Activated CD4-positive, alpha-beta T cell treated with anti-CD3 and anti-CD28 coated beads, Interleukin-2, Interleukin-6, amounts not matched to agents 100 ng/mL and 50 ng/mL, durations not matched to agents 16 hours and 8 hours (primary cell): Measurements from ENCODE around the gene AQP1.

Experiments used
- DNase-seq: peaks from one replicate; pipeline ENCODE4 v3.0.0-alpha.2; 2020

The AQP1 gene

DNA sequence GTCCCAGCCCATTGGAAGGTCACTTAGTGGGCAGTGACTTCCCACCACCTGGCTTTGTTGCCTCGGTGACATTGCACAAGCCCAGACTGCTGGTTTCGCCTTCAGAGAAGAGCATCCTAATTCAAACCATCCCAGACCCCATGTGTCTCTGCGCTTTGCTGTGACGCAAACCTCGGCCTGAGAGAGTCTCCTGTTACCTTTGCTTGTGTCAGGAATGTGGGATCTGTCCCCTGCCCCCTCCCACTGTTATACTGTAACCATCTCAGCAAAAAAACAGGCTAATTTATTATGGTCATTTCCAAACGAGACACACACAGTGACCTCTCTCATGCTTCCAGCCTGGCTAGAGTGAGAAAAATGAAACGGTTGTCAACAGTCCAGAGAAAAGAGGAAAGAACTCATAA lies 25.0 kb upstream of the AQP1 start:
- no peak for DNase-seq

DNA sequence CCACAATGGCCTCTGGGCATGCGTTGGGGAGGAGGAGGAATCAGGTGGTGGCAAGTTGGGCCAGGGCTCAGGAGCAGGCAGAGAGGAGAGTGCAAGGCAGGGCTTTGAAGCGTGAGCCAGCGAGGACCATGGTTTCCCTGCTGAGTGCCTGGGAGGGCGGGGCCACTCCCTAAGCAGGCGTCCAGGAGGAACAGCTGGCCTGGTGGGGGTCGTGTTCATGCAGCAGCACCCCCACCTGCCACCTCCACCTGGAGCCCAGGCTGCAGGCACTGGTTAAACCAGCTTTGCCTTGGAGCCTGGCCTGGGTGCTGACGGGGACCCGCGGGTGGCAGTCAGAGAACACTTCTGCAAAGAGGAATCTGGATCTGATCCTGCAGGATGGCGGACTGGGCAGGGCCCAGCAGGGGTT lies 24.2 kb upstream of the AQP1 start:
- no peak for DNase-seq

DNA sequence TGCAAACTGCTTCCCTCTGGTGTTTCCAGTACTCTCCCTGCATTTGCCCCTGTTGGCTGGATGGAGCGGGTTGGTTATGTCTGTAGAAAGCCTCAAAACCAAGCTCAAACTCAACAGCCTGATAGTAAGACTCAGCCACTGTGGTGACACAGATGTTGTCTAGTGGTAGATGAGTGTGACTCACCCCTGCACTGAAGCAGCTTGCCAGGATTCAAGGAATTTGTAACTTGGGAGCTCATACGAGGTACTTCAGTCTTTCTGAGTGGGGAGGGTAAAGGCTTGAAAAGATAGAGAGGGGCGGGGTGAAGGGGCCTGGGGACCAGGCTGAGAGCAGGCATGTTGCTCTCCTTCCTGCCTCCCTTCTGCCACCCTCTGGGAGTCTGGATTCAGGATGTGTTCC lies 22.9 kb upstream of the AQP1 start:
- DNase-seq, result no peak

DNA sequence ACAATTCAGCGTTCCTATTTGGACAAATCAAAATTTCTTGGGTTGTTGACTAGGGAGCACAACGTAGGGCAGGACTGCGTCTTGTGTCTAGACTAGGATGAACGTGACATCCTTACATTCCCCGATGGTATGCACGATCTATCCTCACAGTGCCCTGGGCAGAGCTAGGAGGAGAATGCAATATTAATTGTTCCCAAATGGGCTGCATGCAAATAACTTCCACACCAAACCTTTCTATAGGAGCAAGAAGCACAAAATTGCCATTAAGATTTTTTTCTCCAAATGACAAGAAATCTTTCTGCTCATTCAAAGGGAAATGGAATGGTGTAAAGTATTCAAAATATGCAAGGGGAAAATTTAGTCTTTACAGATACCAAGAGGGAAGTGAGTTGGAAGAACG lies 21.4 kb upstream of the AQP1 start:
- no peak for DNase-seq

DNA sequence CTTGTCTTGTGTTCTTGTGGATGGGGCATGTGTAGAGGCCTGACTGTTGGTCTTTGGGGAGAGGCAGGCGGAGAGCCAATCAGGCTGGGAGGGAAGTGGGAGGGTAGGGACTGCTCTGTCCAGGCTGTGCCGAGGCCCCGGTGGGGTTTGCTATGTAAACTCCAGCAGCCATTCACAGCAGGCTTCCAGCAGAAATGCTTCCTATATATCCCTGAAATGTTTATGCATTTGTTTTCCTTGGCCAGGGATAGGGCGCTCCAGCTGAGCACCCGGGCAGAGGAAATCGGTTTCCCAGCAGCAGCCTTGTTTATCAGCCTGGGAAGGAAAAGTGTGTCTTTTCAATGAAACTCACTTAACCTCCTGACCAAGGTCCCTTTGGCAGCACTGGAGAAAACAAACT lies 18.3 kb upstream of the AQP1 start:
- DNase-seq, result no peak

DNA sequence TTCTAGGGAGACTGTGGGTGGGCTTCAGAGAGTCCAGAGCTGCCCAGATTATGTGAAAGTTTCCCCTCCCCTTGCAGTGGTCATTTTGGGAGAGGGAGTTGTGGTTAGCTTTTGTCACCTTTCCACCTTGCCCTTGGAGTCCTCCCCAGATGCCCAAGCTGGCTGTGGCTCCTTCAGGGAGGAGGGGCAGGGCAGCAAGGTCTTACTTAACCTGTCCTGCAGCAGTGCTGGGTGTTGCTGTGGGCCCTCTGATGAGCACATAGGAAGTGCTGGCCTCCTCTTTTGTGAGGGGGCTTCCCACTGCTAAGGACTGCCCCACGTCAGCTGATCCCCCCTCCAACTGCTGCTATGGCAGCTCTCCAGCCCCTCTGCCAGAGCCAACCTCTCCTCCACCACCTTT lies 17.6 kb upstream of the AQP1 start:
- DNase-seq, result no peak

DNA sequence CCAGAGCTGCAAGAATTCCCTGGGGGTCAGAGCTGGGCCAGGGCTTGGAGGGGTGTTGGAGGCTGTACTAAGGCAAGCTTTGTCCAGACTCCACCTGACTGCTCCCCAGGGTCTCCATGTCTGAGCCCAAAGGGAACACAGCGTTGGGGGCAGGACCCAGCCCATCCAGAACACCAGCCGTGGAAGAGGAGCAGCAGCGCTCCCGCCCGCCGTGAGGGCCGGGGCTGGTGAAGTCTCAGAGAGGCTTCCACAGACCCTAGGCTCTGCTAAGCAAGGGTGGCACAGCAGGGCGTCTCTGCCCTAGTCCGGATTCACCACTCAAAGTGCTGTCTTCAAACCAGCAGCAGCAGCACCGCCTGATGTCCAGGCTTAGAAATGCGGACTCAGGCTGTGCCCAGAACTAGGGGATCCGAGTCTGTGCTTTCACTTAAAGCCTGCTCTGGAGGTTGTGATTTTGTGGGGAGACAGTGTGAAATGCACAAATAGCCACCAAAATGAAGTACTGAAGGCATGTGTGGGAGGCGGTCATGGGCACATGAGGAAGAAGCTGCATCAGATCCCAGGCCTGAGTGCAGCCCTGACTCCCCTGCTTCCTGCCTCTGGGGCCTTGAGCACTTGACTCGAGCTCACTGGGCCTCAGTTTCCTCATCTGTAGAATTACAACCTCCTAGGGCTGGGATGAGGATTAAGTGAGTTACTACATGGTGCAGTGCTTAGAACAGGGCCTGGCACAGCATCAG lies 16.6 kb upstream of the AQP1 start:
- no peak for DNase-seq

DNA sequence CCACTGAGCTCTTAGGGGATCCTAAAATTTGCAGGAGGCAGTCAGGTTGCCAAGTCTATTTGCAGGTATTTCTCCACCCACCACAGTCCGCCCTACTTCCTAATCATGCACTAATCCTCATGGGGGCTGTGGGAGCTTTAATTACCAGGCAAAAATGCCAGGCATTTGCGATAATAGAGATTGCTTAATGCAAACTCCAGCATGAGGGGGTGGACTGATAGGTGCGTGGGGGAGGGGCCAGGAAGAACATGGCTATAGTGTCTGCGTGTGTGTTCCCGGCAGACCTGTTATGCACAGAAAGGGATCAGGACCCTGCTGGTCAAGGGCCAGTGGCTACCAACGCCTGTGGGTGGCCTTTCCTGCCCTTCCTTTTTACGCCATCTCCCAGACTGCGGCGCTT lies 15.6 kb upstream of the AQP1 start:
- no peak for DNase-seq

DNA sequence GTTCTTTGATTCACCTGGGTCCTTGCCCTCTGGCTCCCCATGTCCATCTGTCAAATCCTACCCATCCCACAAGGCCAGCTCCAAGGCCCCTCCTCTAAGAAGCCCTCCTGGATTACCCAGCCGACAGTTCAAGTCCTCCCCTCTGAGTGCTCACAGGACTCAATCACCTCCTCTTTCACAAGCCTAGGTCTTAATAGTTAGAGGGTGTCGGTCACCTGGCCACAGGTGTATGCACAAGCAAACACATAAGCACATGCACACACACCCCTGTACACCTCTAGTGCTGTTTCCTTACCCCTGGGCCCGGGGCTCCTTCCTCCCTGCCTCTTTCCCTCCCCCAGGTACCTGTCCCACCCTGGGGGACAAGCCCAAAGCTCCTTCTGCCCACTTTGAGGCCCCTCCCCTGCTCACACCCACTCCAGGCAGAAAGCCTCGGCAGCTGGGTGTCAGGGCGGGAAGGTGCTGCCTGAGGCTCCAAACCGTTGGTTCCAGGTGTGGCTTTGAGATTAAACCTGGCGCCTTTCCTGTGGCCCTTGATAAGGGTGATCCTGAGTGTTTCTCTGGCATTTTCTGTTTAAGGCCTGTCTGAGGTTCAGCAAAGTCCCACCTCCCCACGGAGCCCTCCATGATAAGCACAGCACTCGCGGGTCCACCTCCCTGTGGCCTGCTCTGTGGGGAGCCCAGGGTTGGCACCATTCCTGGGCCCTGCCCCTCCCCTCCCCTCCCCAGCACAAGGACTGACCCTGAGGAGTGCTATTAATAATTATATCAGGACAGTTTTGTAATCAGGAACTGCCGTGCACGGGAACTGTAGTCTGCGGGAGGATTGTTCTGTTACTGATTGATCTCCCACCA lies 14.6 kb upstream of the AQP1 start:
- no peak for DNase-seq

DNA sequence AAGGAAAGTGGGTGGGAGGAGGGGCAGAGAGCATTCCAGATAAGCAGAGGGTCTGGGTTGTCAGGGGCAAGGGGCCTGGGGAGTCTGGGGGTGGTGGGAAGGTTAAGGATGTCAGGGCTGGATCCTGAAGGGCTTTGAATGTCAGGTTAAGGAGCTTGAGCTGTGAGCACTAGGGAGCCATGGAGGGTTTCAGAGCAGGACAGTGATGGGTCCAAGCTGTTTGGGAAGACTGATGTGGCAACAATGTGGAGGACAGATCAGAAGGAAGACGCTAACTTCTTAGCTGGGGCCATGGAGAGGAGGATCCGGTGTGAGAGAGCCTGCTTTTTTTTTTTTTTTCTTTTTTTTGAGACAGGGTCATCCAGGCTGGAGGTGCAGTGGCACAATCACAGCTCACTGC lies 13.9 kb upstream of the AQP1 start:
- no peak for DNase-seq

DNA sequence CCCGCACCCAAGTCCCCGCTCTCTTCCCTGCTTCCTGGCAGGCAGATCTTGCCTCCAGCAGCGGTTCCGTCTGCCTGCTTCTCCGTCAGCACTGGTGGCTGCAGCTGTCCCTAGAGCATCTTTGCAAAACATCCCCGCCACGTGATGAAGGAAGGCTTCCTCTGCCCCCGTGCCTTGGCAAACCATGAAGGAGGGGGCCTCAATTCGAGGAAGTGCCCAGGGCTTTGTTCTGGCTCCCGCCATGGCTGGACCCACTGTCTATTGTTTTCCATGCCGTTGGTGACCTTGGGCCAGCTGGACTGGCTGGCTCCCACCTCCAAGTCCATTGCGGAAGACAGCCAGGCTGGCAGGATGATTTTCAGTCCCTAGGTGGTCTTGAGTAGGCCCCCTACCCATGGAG lies 13.2 kb upstream of the AQP1 start:
- DNase-seq, result no peak

DNA sequence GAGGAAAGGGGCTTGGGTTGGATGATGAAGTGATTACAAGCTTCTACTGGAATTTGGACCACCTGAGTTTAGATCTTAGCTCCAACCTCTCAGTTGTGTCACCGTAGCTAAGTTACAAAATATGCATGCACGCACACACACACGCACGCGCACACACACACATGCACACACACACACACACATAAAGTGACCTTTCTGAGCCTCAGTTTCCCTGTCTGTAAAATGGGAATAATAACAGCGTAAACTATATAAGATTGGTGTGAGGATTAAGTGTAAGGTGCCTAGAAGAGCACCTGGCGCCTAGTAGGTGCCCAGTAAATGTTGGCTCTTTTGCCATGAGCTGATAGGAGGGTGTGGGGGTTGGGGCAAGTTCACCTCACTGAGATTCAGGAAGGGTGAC lies 12.6 kb upstream of the AQP1 start:
- DNase-seq, result no peak

DNA sequence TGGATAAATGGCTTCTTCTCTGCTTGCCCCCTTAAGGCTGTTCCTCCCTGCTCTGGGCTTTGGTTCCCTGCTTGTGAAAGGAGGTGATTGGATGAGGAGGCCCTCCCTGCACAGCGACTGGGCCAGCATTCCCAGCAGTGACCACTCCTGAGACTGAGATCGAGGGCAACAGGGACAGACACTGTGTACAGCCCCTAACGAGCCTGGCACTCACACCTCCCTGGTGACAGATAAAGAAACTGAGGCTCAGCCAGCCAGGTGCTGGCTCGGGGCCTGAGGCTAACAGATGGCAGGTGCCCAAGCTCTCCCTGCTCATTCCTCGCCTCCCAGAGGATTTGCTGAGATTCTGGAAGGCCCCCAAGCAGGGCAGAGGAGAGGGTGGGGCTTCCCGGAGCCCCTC lies 12.0 kb upstream of the AQP1 start:
- DNase-seq, result no peak

DNA sequence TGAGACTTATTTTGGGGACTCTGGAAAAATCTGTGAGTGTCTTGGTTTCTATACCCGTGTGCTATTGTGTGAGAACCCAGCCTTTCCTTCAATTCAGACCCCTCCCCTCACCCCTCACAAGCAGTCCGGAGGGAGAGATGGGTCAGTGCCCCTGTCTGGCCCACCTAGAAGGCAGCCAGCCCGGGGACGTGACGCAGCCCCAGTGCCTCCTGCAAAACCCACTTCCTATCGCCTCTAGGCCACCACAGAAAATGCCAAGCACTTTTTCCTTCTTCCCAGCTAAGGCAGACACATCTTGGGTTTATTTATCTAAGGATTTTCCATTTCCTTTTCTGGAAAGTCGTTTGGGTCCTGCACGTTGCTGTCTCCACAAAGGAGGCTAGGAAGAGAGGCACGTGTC lies 11.6 kb upstream of the AQP1 start:
- no peak for DNase-seq

DNA sequence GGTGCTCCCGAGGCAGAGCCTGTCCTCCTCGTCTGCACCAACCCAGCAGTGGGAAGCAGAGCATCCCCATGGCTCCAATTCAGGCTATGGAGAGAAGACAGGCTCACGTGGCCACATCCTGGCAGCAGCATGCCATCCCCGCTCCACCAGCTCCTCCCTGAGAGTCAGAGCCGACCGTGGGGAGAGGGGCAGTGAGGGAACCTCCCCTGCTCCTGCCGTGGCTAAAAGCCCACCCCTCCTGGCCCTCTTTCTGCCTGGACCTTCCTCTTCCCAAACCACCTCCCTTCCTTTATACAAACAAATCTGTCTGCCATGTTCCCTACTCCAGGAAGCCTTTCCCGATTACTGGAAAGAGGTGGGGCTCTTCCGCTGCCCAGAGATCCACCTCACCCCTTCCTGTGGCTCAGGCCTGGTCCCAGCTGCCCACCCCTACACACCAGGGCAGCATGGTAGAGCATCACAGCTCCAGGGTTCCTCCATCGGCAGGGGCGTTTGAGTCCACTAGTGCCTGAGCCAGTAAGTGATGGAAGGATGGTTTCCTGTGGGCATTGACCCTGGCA lies 10.8 kb upstream of the AQP1 start:
- DNase-seq, result no peak

DNA sequence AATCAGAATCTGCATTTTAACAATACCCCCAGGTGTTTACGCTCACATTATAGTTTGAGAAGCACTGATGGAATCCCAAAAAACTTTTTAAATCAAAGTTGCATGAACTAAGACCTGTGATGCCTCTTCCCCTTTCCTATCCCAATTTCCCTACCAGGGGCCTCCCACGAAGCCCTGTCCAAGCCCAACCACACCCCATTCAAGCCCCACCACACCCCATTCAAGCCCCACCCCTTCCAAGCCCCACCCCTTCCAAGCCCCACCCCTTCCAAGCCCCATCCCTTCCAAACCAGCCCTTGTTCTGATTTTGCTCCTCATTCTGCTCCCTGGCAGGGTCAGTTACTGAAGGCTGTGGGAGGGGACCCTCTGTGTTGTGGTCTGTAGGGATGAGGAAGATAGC lies 9.8 kb upstream of the AQP1 start:
- no peak for DNase-seq

DNA sequence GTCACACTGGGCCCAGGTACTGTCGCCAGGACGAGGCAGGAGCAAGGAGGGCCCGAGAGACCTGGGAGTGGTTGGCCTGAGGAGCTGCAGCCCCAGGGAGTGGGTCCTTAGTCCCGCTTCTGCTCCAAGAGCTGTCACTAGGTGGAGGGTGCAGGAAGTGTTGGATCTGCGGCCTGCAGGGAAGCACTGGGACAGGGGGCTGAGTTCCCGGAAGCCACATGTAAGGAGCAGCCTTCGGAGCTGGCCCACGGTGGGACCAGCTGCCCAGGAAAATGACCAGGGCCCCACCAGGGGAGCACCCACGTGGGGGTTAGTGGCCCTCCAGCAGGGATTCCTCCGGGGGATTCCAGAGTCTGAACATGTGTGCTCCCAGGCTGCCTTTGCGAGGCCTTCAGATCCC lies 9.2 kb upstream of the AQP1 start:
- no peak for DNase-seq

DNA sequence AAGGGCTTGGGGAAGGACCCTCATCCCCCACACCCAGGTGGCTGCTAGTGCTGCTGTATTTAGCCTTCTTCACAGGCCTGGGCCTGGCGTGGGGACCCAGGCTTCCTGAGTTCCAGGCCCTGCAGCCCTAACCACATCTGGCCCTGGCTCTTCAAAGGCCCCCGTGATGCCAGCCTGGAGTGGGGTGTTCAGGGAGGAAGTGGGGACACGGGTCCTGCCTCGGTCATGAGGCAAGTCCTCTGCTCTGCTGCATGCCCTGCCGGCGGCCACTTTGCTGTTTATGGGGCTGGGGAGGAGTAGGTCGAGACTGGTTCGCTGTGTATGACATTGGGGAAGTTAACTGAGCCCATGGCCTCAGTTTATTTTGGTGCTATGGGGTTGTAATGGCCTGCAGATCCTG lies 8.5 kb upstream of the AQP1 start:
- no peak for DNase-seq

DNA sequence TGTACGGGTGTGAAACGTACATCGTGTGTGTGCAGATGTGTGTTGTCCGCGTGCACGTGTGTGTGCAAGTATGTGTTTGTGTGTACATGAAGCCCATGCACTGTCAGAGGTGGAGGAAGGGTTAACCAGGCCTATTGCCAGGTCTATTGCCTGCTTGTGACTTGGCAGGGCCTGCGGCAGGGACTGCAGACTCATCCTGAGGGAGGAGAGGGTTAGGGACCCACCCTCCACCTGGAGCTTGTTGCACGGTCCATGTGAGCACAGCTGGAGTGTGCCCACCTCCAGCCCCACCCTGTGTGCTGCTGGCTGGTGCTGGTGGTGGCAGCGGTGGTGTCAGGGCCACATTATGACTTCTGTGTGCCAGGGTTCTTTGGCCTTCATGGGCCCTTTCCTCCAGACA lies 7.1 kb upstream of the AQP1 start:
- no peak for DNase-seq

DNA sequence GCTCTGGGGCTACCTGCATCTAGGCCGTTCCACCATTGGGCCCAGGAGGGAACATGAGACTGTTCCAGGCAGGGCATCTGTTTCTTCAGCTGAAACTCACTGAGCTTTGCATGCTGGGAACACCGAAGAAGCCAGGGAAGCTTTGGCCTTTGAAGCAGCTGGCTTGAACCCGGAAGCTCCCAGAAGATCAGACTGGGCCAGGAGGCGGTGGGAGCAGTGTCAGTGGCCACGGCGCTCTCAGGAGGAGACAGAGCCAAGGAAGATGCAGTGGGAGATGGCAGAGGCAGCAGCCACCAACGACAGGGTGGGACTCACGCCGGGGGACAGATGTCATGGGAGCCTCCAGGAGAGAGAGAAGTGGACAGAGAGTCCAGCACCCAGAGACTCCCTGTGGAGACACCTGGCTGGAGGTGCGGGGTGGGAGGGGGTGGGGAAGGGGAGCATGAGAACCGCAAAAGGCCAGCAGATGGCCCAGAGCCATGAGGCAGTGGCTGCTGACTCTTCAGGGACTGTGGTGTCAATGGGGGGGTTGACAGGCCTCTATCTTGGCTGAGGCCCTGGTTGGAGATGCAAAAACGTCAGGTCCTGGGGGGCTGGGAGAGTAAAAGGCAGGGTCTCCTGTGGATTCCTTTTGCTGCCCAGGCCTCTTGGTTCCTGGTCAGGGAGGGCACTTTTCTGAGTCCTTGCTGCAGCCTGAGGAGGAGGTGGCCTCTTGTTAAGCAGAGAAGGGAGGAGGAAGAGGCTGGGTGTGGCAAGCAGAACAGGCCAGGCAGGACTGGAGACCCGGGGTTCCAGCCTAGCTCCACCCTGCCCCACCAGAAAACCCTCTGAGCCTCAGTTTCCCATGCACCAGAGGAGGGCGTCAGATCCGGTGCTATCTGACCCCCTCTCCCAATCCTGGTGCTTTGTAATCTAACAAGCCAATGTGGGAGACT lies 6.3 kb upstream of the AQP1 start:
- DNase-seq, result no peak

DNA sequence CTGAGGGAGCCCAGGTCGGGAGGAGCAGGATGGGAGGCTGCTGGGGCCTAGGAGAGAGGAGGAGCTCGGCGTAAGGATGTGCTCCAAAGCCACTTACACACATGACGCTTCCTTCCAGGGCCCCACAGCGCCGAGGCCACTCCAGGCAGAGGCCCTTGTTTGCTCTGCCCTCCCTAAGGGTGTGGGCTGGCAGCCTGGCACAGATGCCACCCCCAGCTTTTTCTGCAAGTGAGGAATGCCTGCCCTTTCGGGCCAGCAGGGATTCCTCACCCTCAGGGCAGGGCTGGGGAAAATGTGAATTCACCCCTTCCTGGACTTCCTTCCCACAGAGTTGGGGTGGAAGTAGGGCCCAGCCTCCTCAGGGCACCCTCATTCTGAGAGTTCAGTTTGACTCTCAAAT lies 5.6 kb upstream of the AQP1 start:
- DNase-seq, result no peak

DNA sequence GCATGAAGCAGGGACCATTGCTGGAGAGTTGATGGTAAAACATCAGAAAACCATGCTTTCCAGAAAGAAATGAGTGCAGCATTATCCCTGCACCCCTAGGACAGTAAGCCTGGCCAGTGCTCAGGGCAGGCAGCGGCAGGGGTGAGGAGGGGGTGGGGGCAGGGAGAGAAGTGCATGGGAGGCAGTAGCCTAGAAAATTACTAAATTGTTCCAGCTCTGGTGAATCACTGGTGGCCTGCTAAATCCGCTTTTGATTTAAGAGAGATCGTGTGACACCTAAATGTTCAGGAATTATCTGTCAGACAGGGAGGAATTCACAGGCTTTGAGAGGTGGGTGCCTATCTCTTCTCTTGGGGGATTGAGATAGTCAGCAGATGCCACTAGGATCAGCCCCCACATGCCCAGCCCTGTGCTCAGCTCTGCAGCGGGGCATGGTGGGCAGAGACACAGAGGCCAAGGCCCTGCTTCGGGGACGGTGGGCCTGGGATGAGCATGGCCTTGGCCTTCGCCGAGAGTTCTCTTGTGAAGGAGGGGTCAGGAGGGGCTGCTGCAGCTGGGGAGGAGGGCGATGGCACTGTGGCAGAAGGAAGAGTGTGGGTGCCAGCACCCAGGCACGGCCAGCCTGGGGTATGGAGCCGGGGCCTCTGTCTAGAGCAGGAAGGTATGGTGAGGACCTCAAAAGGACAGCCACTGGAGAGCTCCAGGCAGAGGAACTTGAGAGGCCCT lies 5.0 kb upstream of the AQP1 start:
- DNase-seq, result no peak
